Measurements from ENCODE around the gene DKKL1.

DNA sequence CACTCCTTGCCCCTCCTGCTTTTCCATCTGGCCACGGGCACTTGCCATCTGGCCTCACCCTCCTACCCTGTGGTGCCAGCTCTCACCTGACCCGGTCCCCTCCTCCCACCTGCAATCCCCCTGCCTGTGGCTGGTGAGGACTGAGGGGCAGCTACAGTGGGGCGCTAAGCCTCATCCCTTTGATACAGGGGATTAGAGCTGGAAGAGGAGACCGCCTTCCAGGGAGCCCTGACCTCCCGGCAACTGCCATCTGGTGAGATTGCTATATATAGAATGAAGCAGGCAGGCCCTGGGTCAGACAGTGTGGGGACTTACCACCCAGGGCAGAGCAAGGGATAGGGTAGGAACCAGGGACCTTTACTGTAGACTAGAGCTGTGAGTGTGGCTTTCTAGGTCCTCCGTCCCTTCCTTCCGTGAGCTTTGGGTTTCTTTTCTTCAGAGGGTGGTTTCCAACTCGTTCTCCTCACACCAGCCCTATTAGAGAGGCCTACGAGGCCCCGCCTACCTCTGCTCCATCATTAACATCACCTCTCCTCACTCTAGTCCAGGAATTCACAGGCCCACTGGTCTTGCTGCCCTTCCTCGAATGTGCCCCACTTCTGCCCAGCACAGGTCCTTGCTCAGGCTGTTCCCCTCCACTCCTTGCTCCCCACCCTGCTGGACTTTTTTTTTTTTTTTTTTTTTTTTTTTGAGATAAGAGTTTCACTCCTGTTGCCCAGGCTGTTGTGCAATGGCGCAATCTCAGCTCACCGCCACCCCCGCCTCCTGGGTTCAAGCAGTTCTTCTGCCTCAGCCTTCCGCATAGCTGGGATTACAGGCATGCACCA is 32.1 kb downstream of the DKKL1 start:
- TF ChIP-seq, protein P1, sequence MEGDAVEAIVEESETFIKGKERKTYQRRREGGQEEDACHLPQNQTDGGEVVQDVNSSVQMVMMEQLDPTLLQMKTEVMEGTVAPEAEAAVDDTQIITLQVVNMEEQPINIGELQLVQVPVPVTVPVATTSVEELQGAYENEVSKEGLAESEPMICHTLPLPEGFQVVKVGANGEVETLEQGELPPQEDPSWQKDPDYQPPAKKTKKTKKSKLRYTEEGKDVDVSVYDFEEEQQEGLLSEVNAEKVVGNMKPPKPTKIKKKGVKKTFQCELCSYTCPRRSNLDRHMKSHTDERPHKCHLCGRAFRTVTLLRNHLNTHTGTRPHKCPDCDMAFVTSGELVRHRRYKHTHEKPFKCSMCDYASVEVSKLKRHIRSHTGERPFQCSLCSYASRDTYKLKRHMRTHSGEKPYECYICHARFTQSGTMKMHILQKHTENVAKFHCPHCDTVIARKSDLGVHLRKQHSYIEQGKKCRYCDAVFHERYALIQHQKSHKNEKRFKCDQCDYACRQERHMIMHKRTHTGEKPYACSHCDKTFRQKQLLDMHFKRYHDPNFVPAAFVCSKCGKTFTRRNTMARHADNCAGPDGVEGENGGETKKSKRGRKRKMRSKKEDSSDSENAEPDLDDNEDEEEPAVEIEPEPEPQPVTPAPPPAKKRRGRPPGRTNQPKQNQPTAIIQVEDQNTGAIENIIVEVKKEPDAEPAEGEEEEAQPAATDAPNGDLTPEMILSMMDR (IDR thresholded peaks at IDR 0.05): no peak
- peak in 1 of 4 donors; percentile 37 for TF ChIP-seq POLR2A (IDR thresholded peaks at IDR 0.05)
